NCI-H526 (cell line): Measurements from ENCODE around the gene CPEB1.
"Not testable (repeated sequence)": the region's sequence is repeated elsewhere in the genome, so short reads cannot be mapped to it uniquely, and the experiment has no call there.

Experiments
- DNase-seq, 2 experiments: peaks; one replicate each; lab custom pipeline; 2025; lab: John Stamatoyannopoulos, UW

The CPEB1 gene

GRCh38 chr15:82545002-82545401 lies 102.2 kb downstream of the CPEB1 start:
- DNase-seq, result no peak

GRCh38 chr15:82544431-82544830 lies 102.7 kb downstream of the CPEB1 start:
- DNase-seq, result no peak

GRCh38 chr15:82543160-82543559 lies 104.0 kb downstream of the CPEB1 start:
- no peak for DNase-seq

- DNase-seq, result no peak
Observed at GRCh38 chr15:82540984-82541431, 106.2 kb downstream of the CPEB1 start.

GRCh38 chr15:82540055-82540983 lies 106.8 kb downstream of the CPEB1 start, which contains the start of gene RPS17:
Gene RPS17, minus strand, starts transcription at chr15:82540457. Its CDS starts 29 bp downstream, at chr15:82540428.
- no peak for DNase-seq

GRCh38 chr15:82539691-82540054 lies 107.5 kb downstream of the CPEB1 start:
- no peak for DNase-seq

GRCh38 chr15:82538961-82539690 lies 108.0 kb downstream of the CPEB1 start:
- no peak for DNase-seq

GRCh38 chr15:82537351-82537908 lies 109.7 kb downstream of the CPEB1 start:
- no peak for DNase-seq

- no peak for DNase-seq
Observed at GRCh38 chr15:82536409-82537350, 110.5 kb downstream of the CPEB1 start.

GRCh38 chr15:82535566-82536408 lies 111.4 kb downstream of the CPEB1 start:
- no peak for DNase-seq

- not testable (repeated sequence) for DNase-seq
Observed at GRCh38 chr15:82535151-82535550, 112.0 kb downstream of the CPEB1 start.

- DNase-seq, result not testable (repeated sequence)
Observed at GRCh38 chr15:82534457-82534861, 112.7 kb downstream of the CPEB1 start.

- DNase-seq, result no peak
Observed at GRCh38 chr15:82533801-82534200, 113.4 kb downstream of the CPEB1 start.

- no peak for DNase-seq
Observed at GRCh38 chr15:82532991-82533481, 114.1 kb downstream of the CPEB1 start.

GRCh38 chr15:82532383-82532990 lies 114.7 kb downstream of the CPEB1 start:
- DNase-seq, result no peak

- DNase-seq, result no peak
Observed at GRCh38 chr15:82531496-82532382, 115.4 kb downstream of the CPEB1 start.

GRCh38 chr15:82530606-82531379 lies 116.4 kb downstream of the CPEB1 start:
- no peak for DNase-seq

GRCh38 chr15:82530006-82530405 lies 117.2 kb downstream of the CPEB1 start:
- DNase-seq, result no peak
